GM23338 (cell line): ENCODE results near the gene TCP11. TPM values are rescaled to one million over a fixed set of nuclear protein-coding genes. Genes with fewer than 3 reads are reported as not detected.
A peak's percentile ranks its signal among the peaks of the same experiment; 100 is the strongest.

Experiments
- ATAC-seq: fragments of 200-7000 bp; cut with Tn5 transposase; 3 replicates; pipeline ENCODE4 v1.9.1; 2020
- DNase-seq: peaks from one replicate; pipeline ENCODE4 v3.0.0-alpha.2; 2015; ENCODE audit warnings: low spot score
- H2AFZ ChIP-seq: fragments of 200-600 bp; sonication (generic); 2 replicates; pipeline ENCODE4 v1.8.0; 2016; ENCODE audit warnings: antibody characterized with exemption, mild to moderate bottlenecking, moderate library complexity
- H3F3A ChIP-seq: fragments of 200-600 bp; sonication (generic); replicated peaks from 2 replicates; pipeline ENCODE4 v1.8.0; 2017; ENCODE audit warnings: antibody characterized with exemption, mixed run types, low read depth
- H3K27ac ChIP-seq: fragments of 200-600 bp; sonication (generic); 2 replicates; pipeline ENCODE4 v1.6.1; 2016; ENCODE audit warnings: low read depth
- H3K27me3 ChIP-seq: fragments of 200-600 bp; sonication (generic); 2 replicates; pipeline ENCODE4 v1.8.0; 2016; ENCODE audit warnings: mild to moderate bottlenecking, mixed run types, moderate library complexity; ENCODE audit not compliant: insufficient read depth
- H3K36me3 ChIP-seq: fragments of 200-600 bp; sonication (generic); 2 replicates; pipeline ENCODE4 v1.8.0; 2016; ENCODE audit warnings: mild to moderate bottlenecking; ENCODE audit not compliant: insufficient read depth
- H3K4me1 ChIP-seq: fragments of 200-600 bp; sonication (generic); 2 replicates; pipeline ENCODE4 v1.8.0; 2016; ENCODE audit warnings: mild to moderate bottlenecking, moderate library complexity; ENCODE audit not compliant: insufficient read depth
- H3K4me2 ChIP-seq: fragments of 200-600 bp; sonication (generic); 2 replicates; pipeline ENCODE4 v1.7.1; 2017; ENCODE audit warnings: mixed run types
- H3K4me3 ChIP-seq: fragments of 200-600 bp; sonication (generic); 2 replicates; pipeline ENCODE4 v1.6.1; 2016; ENCODE audit warnings: mixed run types
- H3K79me2 ChIP-seq: fragments of 200-600 bp; sonication (generic); replicated peaks from 2 replicates; pipeline ENCODE4 v1.8.0; 2017; ENCODE audit warnings: mild to moderate bottlenecking; ENCODE audit not compliant: insufficient read depth
- H3K9me2 ChIP-seq: fragments of 200-600 bp; sonication (generic); 2 replicates; pipeline ENCODE4 v1.8.0; 2017; ENCODE audit not compliant: insufficient read depth
- H4K20me1 ChIP-seq: fragments of 200-600 bp; sonication (generic); replicated peaks from 2 replicates; pipeline ENCODE4 v1.8.0; 2017; ENCODE audit warnings: mild to moderate bottlenecking; ENCODE audit not compliant: insufficient read depth
- H3K27ac Mint-ChIP-seq: 2 replicates; pipeline ENCODE4 v1.8.0; 2020; ENCODE audit warnings: inconsistent platforms, mild to moderate bottlenecking, moderate library complexity, mixed read lengths
- H3K27me3 Mint-ChIP-seq: 3 replicates; pipeline ENCODE4 v1.8.0; 2022; ENCODE audit warnings: low read depth, mild to moderate bottlenecking, moderate library complexity, mixed read lengths, inconsistent platforms; ENCODE audit not compliant: insufficient read depth, poor library complexity
- H3K36me3 Mint-ChIP-seq: 3 replicates; pipeline ENCODE4 v1.8.0; 2021; ENCODE audit warnings: low read depth, mild to moderate bottlenecking, inconsistent platforms, moderate library complexity, mixed read lengths
- H3K4me1 Mint-ChIP-seq: 3 replicates; pipeline ENCODE4 v1.8.0; 2020; ENCODE audit warnings: mild to moderate bottlenecking, inconsistent platforms, mixed read lengths
- H3K4me3 Mint-ChIP-seq: 3 replicates; pipeline ENCODE4 v1.8.0; 2021; ENCODE audit warnings: moderate library complexity, mild to moderate bottlenecking, inconsistent platforms, mixed read lengths
- H3K9me3 Mint-ChIP-seq: 3 replicates; pipeline ENCODE4 v1.8.0; 2020; ENCODE audit warnings: moderate library complexity, mild to moderate bottlenecking, inconsistent platforms, mixed read lengths
- CREB1 ChIP-seq: fragments of 250-450 bp; sonication (Bioruptor Pico); IDR thresholded peaks from 2 replicates; pipeline ENCODE4 v1.5.0; 2020; ENCODE audit warnings: low read depth, mild to moderate bottlenecking, moderate library complexity
- CTCF ChIP-seq, 2 experiments: fragments of 200-600 bp in 1 of 2; sonication (generic) in 1 of 2; conservative IDR thresholded peaks; 2 replicates each; pipeline versions ENCODE4 v1.5.1 to v1.6.1; 2016 to 2017; ENCODE audit warnings: antibody characterized with exemption in 2 of 2, low read depth in 2 of 2, mild to moderate bottlenecking in 2 of 2, moderate library complexity in 1 of 2
- ETS1 ChIP-seq: IDR thresholded peaks from 2 replicates; pipeline ENCODE4 v1.6.1; 2016; ENCODE audit warnings: antibody characterized with exemption
- EZH2 ChIP-seq: fragments of 200-600 bp; sonication (generic); IDR thresholded peaks from one replicate; pipeline ENCODE4 v1.8.0; 2017; ENCODE audit warnings: antibody characterized with exemption, mild to moderate bottlenecking, low read depth; ENCODE audit not compliant: unreplicated experiment
- EZH2phosphoT487 ChIP-seq: fragments of 200-600 bp; sonication (generic); IDR thresholded peaks from one replicate; pipeline ENCODE4 v1.8.1; 2018; ENCODE audit warnings: antibody characterized with exemption; ENCODE audit not compliant: unreplicated experiment
- JUNB ChIP-seq: IDR thresholded peaks from one replicate; pipeline ENCODE4 v1.6.1; 2016; ENCODE audit warnings: antibody characterized with exemption; ENCODE audit not compliant: unreplicated experiment
- NANOG ChIP-seq: IDR thresholded peaks from 2 replicates; pipeline ENCODE4 v1.6.1; 2016; ENCODE audit warnings: antibody characterized with exemption, borderline replicate concordance
- POLR2AphosphoS5 ChIP-seq: IDR thresholded peaks from 2 replicates; pipeline ENCODE4 v1.6.1; 2016; ENCODE audit warnings: antibody characterized with exemption, low read depth
- REST ChIP-seq: IDR thresholded peaks from one replicate; pipeline ENCODE4 v1.6.1; 2018; ENCODE audit warnings: antibody characterized with exemption; ENCODE audit not compliant: unreplicated experiment
- ZNF331 ChIP-seq: fragments of 250-450 bp; sonication (Bioruptor Pico); IDR thresholded peaks from 2 replicates; pipeline ENCODE4 v1.5.0; 2020; ENCODE audit warnings: low read depth, mild to moderate bottlenecking, moderate library complexity
- polyA plus RNA-seq: library from polyadenylated mRNA; unstranded; fragments of >200 nt; fragmentation: Nextera tagmentation; extraction: Ambion mirVana; gene quantifications from 2 replicates; pipeline ENCODE4 v1.2.1, GENCODE V29; 2016
- total RNA-seq: library from RNA; depleted of rRNA; stranded (reverse); fragments of >200 nt; shearing (Covaris generic); gene quantifications from 2 replicates; pipeline ENCODE4 v1.2.3, GENCODE V29; 2014

TCP11 gene
- total and polyA plus RNA-seq, 2 experiments from 2014 or later, result not detected

GRCh38 chr6:35086282-35086632 lies 54.9 kb downstream of the TCP11 start (continued):
- TF ChIP-seq EZH2, result no peak

- H3K27ac ChIP-seq, result no peak overlapping the region
- H3F3A ChIP-seq, result no peaks in the 10 kb centered on the region
- peaks cover 3% of the 10 kb centered on the region; the same call in 1 of the 2 replicates for H3K36me3 ChIP-seq
- Mint-ChIP-seq H3K4me1 (peaks cover 30% of the 10 kb centered on the region), H3K27ac (peak overlapping the region; percentile 82; the same call in 1 of the 2 replicates), H3K36me3 (peaks cover 42% of the 10 kb centered on the region), H3K27me3 (peaks cover 13% of the 10 kb centered on the region), H3K4me3 (no peak overlapping the region), H3K9me3 (no peaks in the 10 kb centered on the region)
- no peaks in the 10 kb centered on the region for H3K27me3 ChIP-seq
- H3K4me1 ChIP-seq, result no peaks in the 10 kb centered on the region
- no peak overlapping the region for H3K4me3 ChIP-seq
- no peaks in the 10 kb centered on the region for H3K79me2 ChIP-seq
- DNase-seq (no peak), ATAC-seq (no peak)
- H2AFZ ChIP-seq, result no peak overlapping the region
- H4K20me1 ChIP-seq, result no peaks in the 10 kb centered on the region
- TF ChIP-seq EZH2, result no peak
- TF ChIP-seq EZH2phosphoT487, result no peak
- no peak for TF ChIP-seq REST
- no peak for TF ChIP-seq POLR2AphosphoS5
- TF ChIP-seq ETS1, result no peak
- no peak for TF ChIP-seq CREB1 (CRISPR knock-in tag)
- TF ChIP-seq JUNB, result no peak
- no peak for TF ChIP-seq CTCF (conservative IDR thresholded peaks at IDR 0.05; ENCODE audit: low read depth in 2 of 2)
- no peak for TF ChIP-seq NANOG
- TF ChIP-seq ZNF331 (CRISPR knock-in tag), result no peak
- no peak overlapping the region for H3K4me2 ChIP-seq
- H3K9me2 ChIP-seq, result no peaks in the 10 kb centered on the region
These were observed 55.5 kb downstream of the TCP11 start for GRCh38 chr6:35085359-35086281.
